ENCODE results near the gene ERP44. TPM values are rescaled to one million over a fixed set of nuclear protein-coding genes. Genes with fewer than 3 reads are reported as not detected.
A peak's percentile ranks its signal among the peaks of the same experiment; 100 is the strongest.
"Not testable (repeated sequence)": the region's sequence is repeated elsewhere in the genome, so short reads cannot be mapped to it uniquely, and the experiment has no call there.

The ERP44 gene
- total and polyA plus RNA-seq, 8 donors: 24.7 to 37.3 (median 31.5) TPM

DNA sequence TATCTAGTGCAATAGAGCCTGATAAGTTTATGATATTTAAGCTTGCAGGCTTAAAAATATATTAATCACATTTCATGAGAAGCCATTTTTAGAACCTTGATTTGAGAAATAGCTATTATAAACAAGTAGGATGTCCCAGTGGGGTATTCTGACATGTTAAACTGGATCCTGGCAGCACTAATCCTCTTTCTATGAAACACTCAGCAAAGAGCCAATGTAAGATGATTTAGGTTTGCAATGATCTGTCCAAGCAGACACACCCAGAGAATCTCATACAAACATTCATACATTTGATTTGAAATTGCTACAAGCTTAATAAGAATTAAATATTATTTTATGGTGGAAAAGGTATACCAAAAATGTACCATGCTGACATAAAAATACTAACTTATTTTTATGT is 86.5 kb downstream of the ERP44 start:
- no peak for DNase-seq
- Histone ChIP-seq H3K27me3 (no peaks in the 10 kb centered on the region), H3K9me3 (peaks cover 0 to 8% of the 10 kb centered on the region in 2 donors), H3K4me1 (no peaks in the 10 kb centered on the region), H3K4me3 (no peak overlapping the region), H3K27ac (no peak overlapping the region), H3K36me3 (peaks cover 0 to 46% of the 10 kb centered on the region in 2 donors)
- TF ChIP-seq, protein P1, sequence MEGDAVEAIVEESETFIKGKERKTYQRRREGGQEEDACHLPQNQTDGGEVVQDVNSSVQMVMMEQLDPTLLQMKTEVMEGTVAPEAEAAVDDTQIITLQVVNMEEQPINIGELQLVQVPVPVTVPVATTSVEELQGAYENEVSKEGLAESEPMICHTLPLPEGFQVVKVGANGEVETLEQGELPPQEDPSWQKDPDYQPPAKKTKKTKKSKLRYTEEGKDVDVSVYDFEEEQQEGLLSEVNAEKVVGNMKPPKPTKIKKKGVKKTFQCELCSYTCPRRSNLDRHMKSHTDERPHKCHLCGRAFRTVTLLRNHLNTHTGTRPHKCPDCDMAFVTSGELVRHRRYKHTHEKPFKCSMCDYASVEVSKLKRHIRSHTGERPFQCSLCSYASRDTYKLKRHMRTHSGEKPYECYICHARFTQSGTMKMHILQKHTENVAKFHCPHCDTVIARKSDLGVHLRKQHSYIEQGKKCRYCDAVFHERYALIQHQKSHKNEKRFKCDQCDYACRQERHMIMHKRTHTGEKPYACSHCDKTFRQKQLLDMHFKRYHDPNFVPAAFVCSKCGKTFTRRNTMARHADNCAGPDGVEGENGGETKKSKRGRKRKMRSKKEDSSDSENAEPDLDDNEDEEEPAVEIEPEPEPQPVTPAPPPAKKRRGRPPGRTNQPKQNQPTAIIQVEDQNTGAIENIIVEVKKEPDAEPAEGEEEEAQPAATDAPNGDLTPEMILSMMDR (IDR thresholded peaks at IDR 0.05): no peak
- no peak for ATAC-seq
- intact Hi-C loops (cut with DNase I): no loop called here

DNA sequence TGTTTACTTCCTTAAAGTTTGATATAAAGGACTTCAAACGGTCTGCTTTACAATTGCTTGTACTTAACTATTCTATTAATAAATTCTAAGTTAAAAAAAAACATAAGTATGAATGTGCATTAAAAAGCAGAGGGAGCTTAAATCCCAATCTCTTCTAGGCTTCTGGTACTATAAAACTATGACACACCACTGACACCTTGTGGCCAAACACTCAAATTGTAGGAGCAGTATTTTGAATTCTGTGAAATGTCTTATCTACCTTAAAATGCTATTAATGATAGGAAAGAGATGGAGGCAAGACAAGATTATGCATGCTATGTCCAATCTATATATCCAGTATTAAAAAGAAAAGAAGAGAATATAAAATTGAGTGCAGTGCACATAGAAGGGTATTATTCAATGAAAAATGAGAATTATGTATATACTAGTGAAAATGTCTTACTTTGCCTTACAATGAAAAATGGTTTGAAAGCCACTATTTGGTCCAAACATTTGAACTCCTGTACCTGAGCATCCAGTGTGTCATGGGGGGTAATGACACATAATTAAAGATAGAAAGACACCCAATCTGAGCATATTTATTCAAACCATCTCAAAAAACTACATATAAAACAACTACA is 87.6 kb downstream of the ERP44 start:
- H3K27ac ChIP-seq: no peak overlapping the region
- TF ChIP-seq, protein P1 (IDR thresholded peaks at IDR 0.05): peak; percentile 58 to 63
- peaks cover 0 to 35% of the 10 kb centered on the region in 2 donors for H3K36me3 ChIP-seq
- intact Hi-C loops (cut with DNase I): no loop called here
- no peaks in the 10 kb centered on the region for H3K27me3 ChIP-seq
- peaks cover 0 to 8% of the 10 kb centered on the region in 2 donors for H3K9me3 ChIP-seq
- DNase-seq: peak in 1 of 4 donors; percentile 29
- H3K4me1 ChIP-seq: no peaks in the 10 kb centered on the region
- ATAC-seq: peak; percentile 78
- H3K4me3 ChIP-seq: no peak overlapping the region

DNA sequence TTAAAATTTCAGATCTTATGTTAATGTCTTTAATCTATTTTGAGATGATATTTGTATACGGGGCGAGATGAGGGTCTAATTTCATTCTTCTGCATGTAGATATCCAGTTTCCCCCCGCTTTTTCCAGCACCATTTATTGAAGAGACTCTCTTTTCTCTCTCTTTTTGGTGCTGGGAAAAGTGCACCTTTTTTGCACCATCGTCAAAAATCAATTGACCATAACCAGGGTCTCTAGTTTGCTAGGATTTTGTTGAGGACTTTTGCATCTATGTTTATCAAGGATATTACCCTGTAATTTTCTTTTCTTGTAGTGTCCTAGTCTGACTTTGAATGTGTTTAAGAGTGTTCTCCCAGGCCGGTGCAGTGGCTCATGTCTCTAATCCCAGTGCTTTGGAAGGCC is 99.0 kb downstream of the ERP44 start:
- no peak for ATAC-seq
- intact Hi-C loops (cut with DNase I): no loop called here
- Histone ChIP-seq H3K27ac (no peak overlapping the region), H3K4me3 (no peak overlapping the region), H3K4me1 (no peaks in the 10 kb centered on the region), H3K36me3 (peaks cover 0 to 35% of the 10 kb centered on the region in 2 donors), H3K27me3 (no peaks in the 10 kb centered on the region), H3K9me3 (no peaks in the 10 kb centered on the region)
- no peak for DNase-seq
- TF ChIP-seq, protein P1 (IDR thresholded peaks at IDR 0.05): no peak

DNA sequence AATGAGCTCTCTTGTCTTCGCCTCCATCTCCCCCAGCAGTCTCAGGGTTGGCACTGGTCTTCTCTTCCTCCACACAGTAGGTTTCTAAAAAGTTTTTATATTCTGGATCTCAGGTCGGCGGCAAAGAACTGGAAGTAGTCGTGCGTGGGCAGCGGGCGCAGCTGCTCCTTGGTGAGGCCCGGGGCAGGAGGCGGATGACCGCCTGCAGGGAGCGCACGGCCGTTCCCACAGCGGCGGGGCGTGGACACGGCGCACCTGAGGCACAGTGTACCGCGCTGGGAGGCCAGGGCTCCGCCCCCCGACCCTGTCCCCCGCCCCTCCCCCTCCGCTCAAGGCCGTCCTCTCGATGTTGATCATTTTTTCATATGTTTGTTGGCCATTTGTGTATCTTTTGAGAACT is 99.9 kb downstream of the ERP44 start:
- H3K9me3 ChIP-seq: peaks cover 0 to 5% of the 10 kb centered on the region in 2 donors
- H3K27ac ChIP-seq: no peak overlapping the region
- DNase-seq (peak in 1 of 4 donors; percentile 63), ATAC-seq (no peak)
- intact Hi-C loops (cut with DNase I): no loop called here
- TF ChIP-seq, protein P1 (IDR thresholded peaks at IDR 0.05): no peak
- H3K4me1 ChIP-seq: no peaks in the 10 kb centered on the region
- H3K4me3 ChIP-seq: no peak overlapping the region
- no peaks in the 10 kb centered on the region for H3K27me3 ChIP-seq
- H3K36me3 ChIP-seq: peaks cover 0 to 30% of the 10 kb centered on the region in 2 donors

DNA sequence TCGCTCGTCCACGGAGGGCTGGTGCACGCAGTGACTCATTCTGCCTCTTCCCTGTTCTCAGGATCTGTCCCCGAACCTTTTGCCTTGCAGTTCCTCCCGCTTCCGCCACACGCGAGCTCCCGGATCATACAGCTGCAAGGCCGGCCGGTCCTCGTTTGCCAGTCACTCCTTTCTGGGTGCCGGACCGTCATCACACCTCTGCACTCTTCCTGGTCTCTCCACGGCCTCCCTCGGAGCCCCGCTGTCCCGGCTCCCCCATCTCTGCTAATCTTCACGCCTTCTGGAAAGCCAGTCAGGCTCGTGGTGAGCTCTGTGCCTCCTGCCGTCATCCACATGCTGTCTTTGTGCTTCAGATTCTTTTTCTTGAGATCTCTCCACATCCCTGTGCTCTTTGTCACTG is 100.5 kb downstream of the ERP44 start:
- H3K4me3 ChIP-seq: no peak overlapping the region
- peaks cover 0 to 24% of the 10 kb centered on the region in 2 donors for H3K36me3 ChIP-seq
- DNase-seq (peak in 1 of 4 donors; percentile 58), ATAC-seq (no peak)
- no peak overlapping the region for H3K27ac ChIP-seq
- TF ChIP-seq, protein P1 (IDR thresholded peaks at IDR 0.05): no peak
- intact Hi-C loops (cut with DNase I): no loop called here
- H3K27me3 ChIP-seq: no peaks in the 10 kb centered on the region
- H3K4me1 ChIP-seq: no peaks in the 10 kb centered on the region
- peaks cover 0 to 10% of the 10 kb centered on the region in 2 donors for H3K9me3 ChIP-seq

DNA sequence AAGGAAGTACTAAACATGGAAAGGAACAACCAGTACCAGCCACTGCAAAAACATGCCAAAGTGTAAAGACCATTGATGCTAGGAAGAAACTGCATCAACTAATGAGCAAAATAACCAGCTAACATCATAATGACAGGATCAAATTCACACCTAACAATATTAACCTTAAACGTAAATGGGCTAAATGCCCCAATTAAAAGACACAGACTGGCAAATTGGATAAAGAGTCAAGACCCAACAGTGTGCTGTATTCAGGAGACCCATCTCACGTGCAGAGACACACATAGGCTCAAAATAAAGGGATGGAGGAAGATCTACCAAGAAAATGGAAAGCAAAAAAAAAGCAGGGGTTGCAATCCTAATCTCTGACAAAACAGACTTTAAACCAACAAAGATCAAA is 108.3 kb downstream of the ERP44 start:
- ATAC-seq; intact Hi-C loops (cut with DNase I); DNase-seq; H3K27ac ChIP-seq; H3K4me1 ChIP-seq; H3K27me3 ChIP-seq; H3K4me3 ChIP-seq: not testable (repeated sequence)
- H3K36me3 ChIP-seq: peaks cover 0 to 25% of the 10 kb centered on the region in 2 donors
- peaks cover 0 to 39% of the 10 kb centered on the region in 2 donors for H3K9me3 ChIP-seq

Measured in left lung (tissue), 10 donors.